Measurements from ENCODE around the gene PRKACB. TPM values are rescaled to one million over a fixed set of nuclear protein-coding genes. Genes with fewer than 3 reads are reported as not detected.
A peak's percentile ranks its signal among the peaks of the same experiment; 100 is the strongest.

PRKACB gene
- total and polyA plus RNA-seq, 5 donors = 21.0 to 53.5 (median 51.0) TPM

DNA sequence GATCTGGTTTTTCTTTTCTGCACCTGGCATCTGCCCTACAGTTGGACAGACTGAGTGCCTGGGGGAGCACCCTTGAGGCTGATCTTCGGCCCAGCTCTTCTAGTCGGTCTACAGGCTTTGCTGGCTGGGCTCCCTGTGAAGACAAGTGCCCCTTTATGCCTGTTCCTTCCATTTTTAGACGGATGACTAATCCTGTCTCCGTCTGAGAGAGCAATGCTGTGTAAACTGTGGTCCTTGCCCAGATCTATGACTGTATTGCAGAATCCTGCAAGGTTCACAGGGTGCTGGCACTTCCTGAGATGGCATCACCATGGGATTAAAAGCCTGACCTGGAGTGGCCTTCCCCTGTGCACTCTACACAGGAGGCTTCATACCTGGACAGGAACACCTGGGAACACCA is 109.8 kb downstream of the PRKACB start:
- ATAC-seq (peak; percentile 88 to 94), DNase-seq (peak; percentile 58 to 66 (median 65))
- Histone ChIP-seq H3K4me3 (ENCODE audit: low read length) (no peak overlapping the region), H3K4me1 (ENCODE audit: control insufficient read depth, insufficient read depth, low read length) (peaks cover 4% of the 10 kb centered on the region), H3K27me3 (ENCODE audit: control insufficient read depth, insufficient read depth) (no peaks in the 10 kb centered on the region), H3K27ac (ENCODE audit: low read length) (no peak overlapping the region), H3K9me3 (ENCODE audit: control insufficient read depth, low read length) (no peaks in the 10 kb centered on the region)
- 20% methylated on average over 4 of the region's 4 CpGs for WGBS
- intact Hi-C loops (cut with DNase I) = no loop called here

DNA sequence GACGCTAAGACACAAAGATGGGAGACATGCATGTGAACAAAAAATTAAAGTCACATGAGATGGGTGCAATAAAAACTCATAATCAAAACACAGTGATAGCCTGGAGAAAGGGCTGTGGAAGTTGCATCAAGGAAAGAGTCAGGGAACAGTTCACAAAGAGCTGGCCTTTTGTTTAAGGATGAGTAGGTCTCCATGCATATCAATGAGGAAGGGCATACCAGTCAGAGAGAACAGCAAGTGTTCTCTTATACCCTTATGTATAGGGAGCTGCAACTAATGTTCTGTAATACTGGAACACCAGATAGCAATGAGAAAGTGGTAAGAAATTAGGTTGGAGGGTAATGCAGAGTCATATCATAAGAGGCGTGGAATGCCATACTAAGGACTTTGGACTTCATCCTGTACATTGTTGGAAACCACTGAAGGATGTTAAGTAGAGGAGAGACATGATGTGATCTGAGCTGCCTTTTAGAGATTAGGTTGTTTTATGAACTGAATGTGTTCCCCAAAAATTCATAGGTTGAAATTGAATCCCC is 110.7 kb downstream of the PRKACB start:
- ATAC-seq (no peak), DNase-seq (no peak)
- Histone ChIP-seq H3K27ac (ENCODE audit: low read length) (no peak overlapping the region), H3K4me3 (ENCODE audit: low read length) (no peak overlapping the region), H3K9me3 (ENCODE audit: control insufficient read depth, low read length) (no peaks in the 10 kb centered on the region), H3K27me3 (ENCODE audit: control insufficient read depth, insufficient read depth) (no peaks in the 10 kb centered on the region), H3K4me1 (ENCODE audit: control insufficient read depth, insufficient read depth, low read length) (peaks cover 4% of the 10 kb centered on the region)
- intact Hi-C loops (cut with DNase I) = no loop called here
- WGBS = 96% methylated on average over 2 of the region's 2 CpGs

DNA sequence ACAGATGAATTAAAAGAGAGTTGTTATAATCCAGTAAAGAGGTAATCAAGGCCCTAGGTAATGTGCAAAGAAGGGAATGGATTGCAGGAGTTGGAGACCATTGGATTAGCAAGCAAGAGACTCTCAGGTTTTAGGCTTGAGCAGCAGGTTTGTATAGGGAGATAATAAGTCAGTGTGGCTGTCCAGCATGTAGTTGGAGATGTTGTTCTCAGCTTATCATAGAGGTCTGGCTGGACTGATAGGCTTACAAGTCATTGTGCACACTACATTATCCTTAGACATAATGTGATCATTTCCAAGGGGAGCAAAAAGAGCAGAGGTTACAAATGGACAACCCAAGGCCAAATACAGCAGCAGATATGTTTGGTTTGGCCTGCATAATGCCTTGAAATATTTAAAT is 111.5 kb downstream of the PRKACB start:
- intact Hi-C loops (cut with DNase I) = no loop called here

DNA sequence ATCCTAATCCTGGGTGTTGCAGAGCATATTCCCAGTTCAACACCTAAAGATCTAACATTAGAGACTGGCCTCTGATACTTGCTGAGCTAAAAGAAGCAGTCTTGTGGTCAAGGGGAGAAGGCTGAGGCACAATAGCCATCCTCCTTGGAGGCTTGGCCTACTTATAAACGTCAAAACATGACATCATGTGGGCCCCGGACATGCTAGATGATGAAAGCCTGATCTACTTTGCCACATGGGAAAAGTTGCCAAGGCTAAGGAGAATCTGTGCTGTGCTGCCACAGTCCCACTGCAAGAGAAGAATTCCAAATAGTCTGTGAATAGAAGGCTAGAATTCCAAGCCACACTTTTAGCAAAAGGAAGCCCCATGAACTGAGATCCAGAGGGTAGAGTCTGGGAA is 113.5 kb downstream of the PRKACB start:
- DNase-seq = no peak
- WGBS = 47% methylated on average over 2 of the region's 2 CpGs
- Histone ChIP-seq H3K9me3 (ENCODE audit: control insufficient read depth, low read length) (no peaks in the 10 kb centered on the region), H3K27me3 (ENCODE audit: control insufficient read depth, insufficient read depth) (no peaks in the 10 kb centered on the region), H3K4me1 (ENCODE audit: control insufficient read depth, insufficient read depth, low read length) (peaks cover 4% of the 10 kb centered on the region), H3K27ac (ENCODE audit: low read length) (no peak overlapping the region), H3K4me3 (ENCODE audit: low read length) (no peak overlapping the region)
- no peak for ATAC-seq
- intact Hi-C loops (cut with DNase I) = no loop called here

More for the DNA sequence above, 111.5 kb downstream of the PRKACB start:
- Histone ChIP-seq H3K9me3 (ENCODE audit: control insufficient read depth, low read length) (no peaks in the 10 kb centered on the region), H3K4me1 (ENCODE audit: control insufficient read depth, insufficient read depth, low read length) (peaks cover 4% of the 10 kb centered on the region), H3K4me3 (ENCODE audit: low read length) (no peak overlapping the region), H3K27ac (ENCODE audit: low read length) (no peak overlapping the region), H3K27me3 (ENCODE audit: control insufficient read depth, insufficient read depth) (no peaks in the 10 kb centered on the region)
- DNase-seq = no peak
- ATAC-seq = no peak

DNA sequence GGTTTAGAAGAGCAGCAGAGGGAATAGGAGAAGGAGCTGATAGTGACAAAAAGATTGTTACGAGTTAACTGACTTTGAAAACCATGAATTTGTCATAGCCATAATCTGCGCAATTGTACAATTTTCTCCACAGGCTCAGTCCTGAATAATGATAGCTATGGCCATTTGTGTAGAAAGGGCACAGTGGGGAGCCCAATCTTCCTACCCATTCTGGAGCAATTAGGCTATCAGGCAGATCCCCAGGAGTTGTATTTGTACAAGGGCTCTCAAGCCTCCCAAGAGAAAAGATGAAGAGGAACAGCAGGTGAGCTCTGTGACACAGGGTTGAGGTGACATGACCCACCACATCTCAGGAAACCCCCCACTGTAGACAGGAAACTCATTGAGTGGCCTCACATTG is 115.3 kb downstream of the PRKACB start:
- no peaks in the 10 kb centered on the region for H3K9me3 ChIP-seq (ENCODE audit: control insufficient read depth, low read length)
- H3K4me1 ChIP-seq (ENCODE audit: control insufficient read depth, insufficient read depth, low read length) = no peaks in the 10 kb centered on the region
- ATAC-seq (no peak), DNase-seq (no peak)
- no peaks in the 10 kb centered on the region for H3K27me3 ChIP-seq (ENCODE audit: control insufficient read depth, insufficient read depth)
- 83% methylated on average over 2 of the region's 2 CpGs for WGBS
- intact Hi-C loops (cut with DNase I) = no loop called here
- no peak overlapping the region for H3K4me3 ChIP-seq (ENCODE audit: low read length)
- no peak overlapping the region for H3K27ac ChIP-seq (ENCODE audit: low read length)

DNA sequence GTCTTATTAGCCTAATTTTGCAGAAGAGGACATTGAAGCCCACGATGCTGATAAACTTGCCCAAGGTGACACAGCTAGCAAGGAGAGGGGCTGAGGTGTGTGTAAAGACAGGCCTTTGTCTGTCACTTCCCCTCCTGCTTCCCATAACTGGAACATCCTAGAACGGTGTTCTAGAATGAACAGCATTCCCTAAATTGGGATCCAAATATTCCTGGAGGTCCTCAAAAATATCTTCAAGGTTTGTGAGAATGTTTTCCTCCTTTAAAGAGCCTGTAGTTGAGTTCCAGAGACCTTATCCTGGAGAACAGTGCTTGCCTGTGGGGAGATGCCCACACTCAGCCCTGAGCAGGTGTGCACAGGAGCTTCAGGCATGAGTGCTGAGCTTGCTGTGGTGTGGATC is 115.9 kb downstream of the PRKACB start:
- intact Hi-C loops (cut with DNase I) = no loop called here
- 81% methylated on average over 2 of the region's 2 CpGs for WGBS
- Histone ChIP-seq H3K27ac (ENCODE audit: low read length) (no peak overlapping the region), H3K27me3 (ENCODE audit: control insufficient read depth, insufficient read depth) (no peaks in the 10 kb centered on the region), H3K9me3 (ENCODE audit: control insufficient read depth, low read length) (no peaks in the 10 kb centered on the region), H3K4me1 (ENCODE audit: control insufficient read depth, insufficient read depth, low read length) (no peaks in the 10 kb centered on the region), H3K4me3 (ENCODE audit: low read length) (no peak overlapping the region)
- no peak for DNase-seq
- ATAC-seq = no peak

DNA sequence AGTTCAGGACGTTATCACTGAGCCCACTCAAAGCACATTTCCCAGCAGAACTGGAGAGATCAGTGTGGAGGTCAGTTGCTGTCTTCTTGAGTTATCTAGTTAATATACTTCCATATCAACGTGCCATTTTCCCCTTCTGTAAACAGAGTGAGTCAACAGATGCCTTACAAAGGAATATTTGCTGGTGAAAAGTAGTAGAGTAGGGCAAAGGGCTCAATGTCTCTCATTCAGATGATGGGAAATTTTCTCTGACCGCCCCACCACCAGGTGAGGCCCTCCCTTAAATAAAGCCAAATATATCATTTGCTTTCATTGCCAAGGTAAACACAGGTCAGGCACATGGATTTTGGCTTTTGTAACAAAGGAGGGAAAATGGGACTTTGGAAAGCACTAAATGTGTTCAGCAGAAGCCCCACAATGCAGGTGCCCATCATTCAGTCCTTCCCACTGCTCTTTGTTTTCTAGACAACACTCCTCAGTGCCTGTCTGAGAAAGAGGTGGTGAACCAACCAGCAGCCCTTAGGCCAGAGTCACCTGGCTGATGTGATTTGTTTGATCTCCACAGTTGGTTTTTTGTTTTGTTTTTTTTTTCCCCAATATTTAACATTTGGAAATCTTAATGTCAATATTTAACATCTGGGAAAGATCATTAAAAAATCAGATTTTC is 116.9 kb downstream of the PRKACB start:
- no peak overlapping the region for H3K27ac ChIP-seq (ENCODE audit: low read length)
- ATAC-seq (no peak), DNase-seq (no peak)
- H3K4me3 ChIP-seq (ENCODE audit: low read length) = no peak overlapping the region
- no peaks in the 10 kb centered on the region for H3K4me1 ChIP-seq (ENCODE audit: control insufficient read depth, insufficient read depth, low read length)
- intact Hi-C loops (cut with DNase I) = no loop called here
- H3K27me3 ChIP-seq (ENCODE audit: control insufficient read depth, insufficient read depth) = no peaks in the 10 kb centered on the region
- H3K9me3 ChIP-seq (ENCODE audit: control insufficient read depth, low read length) = no peaks in the 10 kb centered on the region
- WGBS = 51% methylated on average over 3 of the region's 3 CpGs

DNA sequence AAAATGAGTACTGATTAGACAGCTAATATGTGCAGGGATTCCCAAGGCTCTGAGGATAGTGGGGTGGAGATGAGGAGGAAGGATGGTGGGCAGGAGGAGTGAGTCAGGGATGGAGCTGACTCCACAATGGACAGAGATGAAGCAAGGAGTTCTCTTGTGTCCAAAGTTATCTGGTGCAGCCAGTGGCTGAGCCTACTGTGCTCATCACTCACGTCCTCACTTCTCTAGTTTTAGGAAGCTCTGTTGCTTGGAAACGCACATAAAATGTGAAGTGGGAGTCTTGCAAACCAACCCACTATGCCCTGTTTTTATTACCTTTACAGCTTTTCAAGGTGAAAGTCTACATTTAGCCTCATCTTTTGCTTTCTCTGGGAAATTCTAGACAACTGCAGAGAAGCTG is 120.9 kb downstream of the PRKACB start:
- H3K27me3 ChIP-seq (ENCODE audit: control insufficient read depth, insufficient read depth) = no peaks in the 10 kb centered on the region
- H3K9me3 ChIP-seq (ENCODE audit: control insufficient read depth, low read length) = no peaks in the 10 kb centered on the region
- whole genome bisulfite sequencing = 74% methylated on average over 2 of the region's 2 CpGs

DNA sequence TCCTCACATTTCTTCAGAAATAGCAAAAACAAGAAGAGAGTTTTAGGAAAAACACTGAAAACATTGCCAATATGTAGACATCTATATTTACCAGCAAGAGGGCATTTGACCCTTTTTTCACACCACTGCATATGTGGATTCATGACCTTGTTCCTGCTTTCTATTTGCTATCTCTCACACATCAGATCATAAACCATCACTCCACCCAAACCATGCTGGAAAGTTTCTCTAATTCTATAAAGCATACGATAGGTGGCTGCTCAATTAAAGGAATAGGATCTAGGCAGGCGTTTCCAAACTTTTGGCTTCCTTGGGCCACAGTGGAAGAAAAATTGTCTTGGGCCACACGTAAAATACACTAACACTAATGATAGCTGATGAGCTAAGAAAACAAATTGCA is 121.8 kb downstream of the PRKACB start:
- DNase-seq (no peak), ATAC-seq (no peak)
- Histone ChIP-seq H3K4me1 (ENCODE audit: control insufficient read depth, insufficient read depth, low read length) (no peaks in the 10 kb centered on the region), H3K27me3 (ENCODE audit: control insufficient read depth, insufficient read depth) (no peaks in the 10 kb centered on the region), H3K27ac (ENCODE audit: low read length) (no peak overlapping the region), H3K9me3 (ENCODE audit: control insufficient read depth, low read length) (no peaks in the 10 kb centered on the region), H3K4me3 (ENCODE audit: low read length) (no peak overlapping the region)
- intact Hi-C loops (cut with DNase I) = no loop called here
- 89% methylated on average over 3 of the region's 3 CpGs for WGBS

More for the DNA sequence above, 120.9 kb downstream of the PRKACB start:
- Histone ChIP-seq H3K27ac (ENCODE audit: low read length) (no peak overlapping the region), H3K4me3 (ENCODE audit: low read length) (no peak overlapping the region), H3K4me1 (ENCODE audit: control insufficient read depth, insufficient read depth, low read length) (no peaks in the 10 kb centered on the region)
- intact Hi-C loops (cut with DNase I) = no loop called here
- ATAC-seq = no peak
- no peak for DNase-seq

DNA sequence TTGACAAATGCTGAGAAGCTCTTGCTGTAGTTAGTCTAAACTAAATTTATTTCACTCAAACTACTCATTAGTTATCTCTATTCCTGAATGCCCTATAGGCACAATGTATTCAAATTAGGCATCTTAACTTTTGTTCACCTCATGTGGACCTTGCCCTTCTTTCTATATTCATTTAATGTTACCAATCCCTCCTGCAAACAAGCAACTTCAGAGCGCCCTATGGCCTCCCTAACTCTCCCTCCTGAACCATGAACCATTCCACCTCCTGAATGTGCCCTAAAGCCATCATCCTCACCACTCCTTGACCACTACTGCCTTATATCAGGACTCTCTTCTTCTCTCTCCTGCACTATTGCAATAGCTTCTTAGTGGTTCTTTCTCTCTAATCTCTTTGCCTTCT is 122.7 kb downstream of the PRKACB start:
- H3K27me3 ChIP-seq (ENCODE audit: control insufficient read depth, insufficient read depth) = no peaks in the 10 kb centered on the region
- H3K4me3 ChIP-seq (ENCODE audit: low read length) = no peak overlapping the region
- H3K9me3 ChIP-seq (ENCODE audit: control insufficient read depth, low read length) = no peaks in the 10 kb centered on the region
- no peak overlapping the region for H3K27ac ChIP-seq (ENCODE audit: low read length)
- intact Hi-C loops (cut with DNase I) = no loop called here
- no peak for ATAC-seq
- no peak for DNase-seq
- WGBS = 0% methylated on average over 1 of the region's 1 CpG
- H3K4me1 ChIP-seq (ENCODE audit: control insufficient read depth, insufficient read depth, low read length) = no peaks in the 10 kb centered on the region

DNA sequence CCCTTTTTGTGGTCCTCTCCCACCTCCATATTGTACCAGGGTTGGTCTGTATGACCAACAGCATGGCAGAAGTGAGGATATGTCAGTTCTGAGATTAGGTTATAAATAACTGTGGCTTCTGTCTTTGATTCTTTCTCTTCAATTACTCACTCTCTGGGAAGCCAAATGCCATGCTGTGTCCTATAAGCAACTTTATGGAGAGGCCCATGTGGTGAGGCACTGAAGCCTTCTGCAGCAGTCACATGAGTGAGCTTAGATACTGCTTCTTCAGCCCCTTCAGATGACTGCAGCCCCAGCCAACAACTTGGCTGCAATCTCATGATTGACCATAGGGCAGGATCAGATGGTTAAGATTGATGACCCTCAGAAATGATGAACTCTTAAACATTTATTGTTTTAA is 123.4 kb downstream of the PRKACB start:
- DNase-seq = no peak
- H3K27ac ChIP-seq (ENCODE audit: low read length) = no peak overlapping the region
- intact Hi-C loops (cut with DNase I) = no loop called here
- no peaks in the 10 kb centered on the region for H3K4me1 ChIP-seq (ENCODE audit: control insufficient read depth, insufficient read depth, low read length)
- no peak overlapping the region for H3K4me3 ChIP-seq (ENCODE audit: low read length)
- no peak for ATAC-seq
- no peaks in the 10 kb centered on the region for H3K27me3 ChIP-seq (ENCODE audit: control insufficient read depth, insufficient read depth)
- H3K9me3 ChIP-seq (ENCODE audit: control insufficient read depth, low read length) = no peaks in the 10 kb centered on the region

DNA sequence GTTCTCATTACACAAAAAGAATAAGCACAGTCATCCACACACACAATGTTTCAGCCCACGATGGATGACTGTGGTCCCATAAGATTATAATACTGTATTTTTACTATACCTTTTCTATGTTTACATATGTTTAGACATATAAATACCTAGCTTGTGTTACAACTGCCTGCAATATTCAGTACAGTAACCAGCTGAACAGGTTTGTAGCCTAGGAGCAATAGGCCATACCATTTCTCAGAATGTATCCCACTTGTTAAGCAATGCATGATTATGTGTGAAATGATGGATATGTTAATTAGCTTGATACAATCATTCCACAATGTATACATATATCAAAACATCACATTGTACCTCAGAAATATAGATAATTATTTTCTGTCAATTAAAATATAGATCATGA is 124.3 kb downstream of the PRKACB start:
- Histone ChIP-seq H3K4me1 (ENCODE audit: control insufficient read depth, insufficient read depth, low read length) (no peaks in the 10 kb centered on the region), H3K27ac (ENCODE audit: low read length) (no peak overlapping the region), H3K27me3 (ENCODE audit: control insufficient read depth, insufficient read depth) (no peaks in the 10 kb centered on the region), H3K9me3 (ENCODE audit: control insufficient read depth, low read length) (no peaks in the 10 kb centered on the region), H3K4me3 (ENCODE audit: low read length) (no peak overlapping the region)
- DNase-seq (no peak), ATAC-seq (no peak)
- intact Hi-C loops (cut with DNase I) = no loop called here
- 94% methylated on average over 1 of the region's 1 CpG for WGBS

All from right cardiac atrium (tissue), 5 donors.